SH-SY5Y (cell line): ENCODE data around the gene FRMD5.

Experiments
- GATA2 ChIP-seq: IDR thresholded peaks from 2 replicates; pipeline ENCODE4 v1.6.1; 2011; ENCODE audit warnings: mild to moderate bottlenecking, low read depth, low read length
- GATA3 ChIP-seq: IDR thresholded peaks from 2 replicates; pipeline ENCODE4 v1.6.1; 2011; ENCODE audit warnings: low read depth, mild to moderate bottlenecking, low read length, moderate library complexity

- TF ChIP-seq GATA3 (no peak), GATA2 (no peak)
Measured at GRCh38 chr15:43887901-43888300, 307.2 kb downstream of the FRMD5 start.
